Liver (tissue), 9 donors: Measurements from ENCODE around the gene STOX2. TPM values are rescaled to one million over a fixed set of nuclear protein-coding genes. Genes with fewer than 3 reads are reported as not detected.

Experiments used
- DNase-seq: peaks from one replicate; pipeline ENCODE4 v3.0.0-alpha.2; 2017; ENCODE audit warnings: low spot score
- H3K27ac ChIP-seq, 2 donors: one replicate each; pipeline ENCODE4 v1.7.0; 2013; ENCODE audit warnings: inconsistent platforms in 2 of 2, low read length in 2 of 2, control low read depth in 1 of 2, low read depth in 1 of 2, mild to moderate bottlenecking in 1 of 2
- H3K27me3 ChIP-seq, 4 donors: one replicate each; pipeline versions ENCODE4 v1.6.1 to v1.7.0; 2013; ENCODE audit warnings: low read length in 3 of 4, inconsistent platforms in 1 of 4, mild to moderate bottlenecking in 1 of 4, moderate library complexity in 1 of 4; ENCODE audit not compliant: control insufficient read depth in 4 of 4, insufficient read depth in 4 of 4
- H3K36me3 ChIP-seq, 4 donors: one replicate each; pipeline versions ENCODE4 v1.6.1 to v1.7.0; 2013; ENCODE audit warnings: low read length in 3 of 4, mild to moderate bottlenecking in 3 of 4, low read depth in 1 of 4, moderate library complexity in 1 of 4; ENCODE audit not compliant: control insufficient read depth in 4 of 4, insufficient read depth in 3 of 4
- H3K4me1 ChIP-seq, 4 donors: one replicate each; pipeline versions ENCODE4 v1.6.1 to v1.7.0; 2013; ENCODE audit warnings: low read length in 3 of 4, mild to moderate bottlenecking in 3 of 4, moderate library complexity in 1 of 4; ENCODE audit not compliant: control insufficient read depth in 4 of 4, insufficient read depth in 4 of 4
- H3K4me3 ChIP-seq, 3 donors: one replicate each; pipeline versions ENCODE4 v1.6.1 to v1.7.0; 2013; ENCODE audit warnings: low read length in 3 of 3, control low read depth in 1 of 3, low read depth in 1 of 3, mild to moderate bottlenecking in 1 of 3
- H3K9ac ChIP-seq, 2 donors: one replicate each; pipeline ENCODE4 v1.7.0; 2013; ENCODE audit warnings: low read length in 2 of 2, mild to moderate bottlenecking in 2 of 2, moderate library complexity in 2 of 2, control low read depth in 1 of 2, low read depth in 1 of 2
- H3K9me3 ChIP-seq, 4 donors: one replicate each; pipeline versions ENCODE4 v1.6.1 to v1.7.0; 2013; ENCODE audit warnings: low read length in 3 of 4; ENCODE audit not compliant: control insufficient read depth in 4 of 4
- ATF3 ChIP-seq: IDR thresholded peaks from 2 replicates; pipeline ENCODE4 v1.6.1; 2016; ENCODE audit warnings: antibody characterized with exemption
- CTCF ChIP-seq: fragments of 150-350 bp; IDR thresholded peaks from 2 replicates; pipeline ENCODE4 v1.5.1; 2017; ENCODE audit warnings: improper control_type of control experiment, low read depth, low read length; ENCODE audit not compliant: missing input control
- EGR1 ChIP-seq, 2 donors: IDR thresholded peaks; 2 replicates each; pipeline ENCODE4 v1.6.1; 2016 to 2018; ENCODE audit warnings: antibody characterized with exemption in 2 of 2, low read depth in 2 of 2
- FOXA1 ChIP-seq: IDR thresholded peaks from 2 replicates; pipeline ENCODE4 v1.6.1; 2016; ENCODE audit warnings: antibody characterized with exemption
- FOXA2 ChIP-seq: IDR thresholded peaks from 2 replicates; pipeline ENCODE4 v1.6.1; 2016; ENCODE audit warnings: antibody characterized with exemption
- GABPA ChIP-seq, 2 donors: IDR thresholded peaks in 1 of 2; conservative IDR thresholded peaks in 1 of 2; 2 replicates each; pipeline ENCODE4 v1.6.1; 2016; ENCODE audit warnings: antibody characterized with exemption in 2 of 2, mild to moderate bottlenecking in 1 of 2, moderate library complexity in 1 of 2
- HNF4A ChIP-seq, 2 donors: conservative IDR thresholded peaks; 2 replicates each; pipeline ENCODE4 v1.6.1; 2016; ENCODE audit warnings: antibody characterized with exemption in 2 of 2, mild to moderate bottlenecking in 2 of 2
- HNF4G ChIP-seq: IDR thresholded peaks from 2 replicates; pipeline ENCODE4 v1.6.1; 2016; ENCODE audit warnings: antibody characterized with exemption
- JUND ChIP-seq, 2 donors: IDR thresholded peaks; 2 replicates each; pipeline ENCODE4 v1.6.1; 2016; ENCODE audit warnings: antibody characterized with exemption in 2 of 2
- MAX ChIP-seq: IDR thresholded peaks from 2 replicates; pipeline ENCODE4 v1.6.1; 2016; ENCODE audit warnings: antibody characterized with exemption
- NR2F2 ChIP-seq: IDR thresholded peaks from 2 replicates; pipeline ENCODE4 v1.6.1; 2016; ENCODE audit warnings: antibody characterized with exemption
- RAD21 ChIP-seq, 2 donors: IDR thresholded peaks; 2 replicates each; pipeline ENCODE4 v1.6.1; 2016; ENCODE audit warnings: antibody characterized with exemption in 2 of 2, mild to moderate bottlenecking in 2 of 2
- REST ChIP-seq: IDR thresholded peaks from 2 replicates; pipeline ENCODE4 v1.6.1; 2016; ENCODE audit warnings: antibody characterized with exemption, mild to moderate bottlenecking
- RXRA ChIP-seq, 2 donors: IDR thresholded peaks; 2 replicates each; pipeline ENCODE4 v1.6.1; 2017 to 2018; ENCODE audit warnings: antibody characterized with exemption in 2 of 2, mild to moderate bottlenecking in 1 of 2
- SP1 ChIP-seq: IDR thresholded peaks from 2 replicates; pipeline ENCODE4 v1.6.1; 2018; ENCODE audit warnings: antibody characterized with exemption, mild to moderate bottlenecking
- TAF1 ChIP-seq: conservative IDR thresholded peaks from 2 replicates; pipeline ENCODE4 v1.6.1; 2016; ENCODE audit warnings: antibody characterized with exemption, mild to moderate bottlenecking
- YY1 ChIP-seq: IDR thresholded peaks from 2 replicates; pipeline ENCODE4 v1.6.1; 2016; ENCODE audit warnings: antibody characterized with exemption, mild to moderate bottlenecking
- ZBTB33 ChIP-seq: IDR thresholded peaks from 2 replicates; pipeline ENCODE4 v1.6.1; 2016; ENCODE audit warnings: antibody characterized with exemption
- WGBS: extraction: QIAGEN DNeasy Blood & Tissue Kit; methylation state at CpG from one replicate; pipeline ENCODE4 v1.1.7; 2013; 5-methylcytosine and 5-hydroxymethylcytosine counted together
- polyA plus RNA-seq, 2 donors: library from polyadenylated mRNA; stranded (reverse) in 1 of 2; unstranded in 1 of 2; fragments of 200-250 nt in 1 of 2; fragments of >200 nt in 1 of 2; fragmentation: Nextera tagmentation in 1 of 2; extraction: Ambion mirVana in 1 of 2; gene quantifications; one replicate each; pipeline versions ENCODE4 v1.2.1 to v1.2.3, GENCODE V29; 2013 to 2015
- total RNA-seq, 2 donors: library from RNA; depleted of rRNA; stranded (reverse); fragments of >200 nt; gene quantifications; one replicate each; pipeline ENCODE4 v1.2.3, GENCODE V29; 2014
- donor health status: healthy.
- donor health status: healthy.
- donor health status: healthy.
- donor health status: healthy.
- donor health status: healthy.

Gene STOX2
- total and polyA plus RNA-seq, 4 donors = 1.4 to 12.6 (median 1.6) TPM

- Histone ChIP-seq H3K27me3 (no peaks in the 10 kb centered on the region), H3K4me3 (no peak overlapping the region), H3K36me3 (no peaks in the 10 kb centered on the region), H3K9me3 (no peaks in the 10 kb centered on the region), H3K9ac (no peak overlapping the region), H3K4me1 (peaks cover 3 to 23% (median 14%) of the 10 kb centered on the region in 4 donors), H3K27ac (no peak overlapping the region)
- DNase-seq = no peak
- TF ChIP-seq HNF4G = no peak
- TF ChIP-seq SP1 = no peak
- no peak for TF ChIP-seq NR2F2
- TF ChIP-seq YY1 = no peak
- no peak for TF ChIP-seq JUND (IDR thresholded peaks at IDR 0.05)
- TF ChIP-seq EGR1 (IDR thresholded peaks at IDR 0.05; ENCODE audit: low read depth in 2 of 2) = no peak
- no peak for TF ChIP-seq ATF3
- TF ChIP-seq TAF1 = no peak
- no peak for TF ChIP-seq FOXA1
- 95% methylated on average over 5 of the region's 5 CpGs for WGBS
Observed at GRCh38 chr4:183909801-183910200, 4.7 kb downstream of the STOX2 start.

- H3K4me3 ChIP-seq = no peak overlapping the region
- no peak for DNase-seq
- H3K9me3 ChIP-seq = no peaks in the 10 kb centered on the region
- TF ChIP-seq TAF1 (no peak), JUND (IDR thresholded peaks at IDR 0.05) (no peak), EGR1 (IDR thresholded peaks at IDR 0.05; ENCODE audit: low read depth in 2 of 2) (no peak)
- no peaks in the 10 kb centered on the region for H3K27me3 ChIP-seq
- H3K36me3 ChIP-seq = no peaks in the 10 kb centered on the region
- no peak overlapping the region for H3K27ac ChIP-seq
- H3K9ac ChIP-seq = no peak overlapping the region
- H3K4me1 ChIP-seq = no peaks in the 10 kb centered on the region
- WGBS = 93% methylated on average over 8 of the region's 8 CpGs
Observed at GRCh38 chr4:183912585-183912984, 7.5 kb downstream of the STOX2 start.

GRCh38 chr4:183915976-183916375 is 10.9 kb downstream of the STOX2 start:
- no peak for TF ChIP-seq EGR1 (IDR thresholded peaks at IDR 0.05; ENCODE audit: low read depth in 2 of 2)
- TF ChIP-seq SP1 = no peak
- no peak for TF ChIP-seq MAX
- no peak for TF ChIP-seq GABPA (IDR thresholded peaks at IDR 0.05 in 1 of 2, conservative IDR thresholded peaks at IDR 0.05 in 1 of 2)
- no peak for TF ChIP-seq HNF4G
- no peak for TF ChIP-seq REST
- TF ChIP-seq YY1 = no peak
- no peak for TF ChIP-seq ATF3
- TF ChIP-seq RXRA (IDR thresholded peaks at IDR 0.05) = no peak
- no peak for TF ChIP-seq FOXA1
- TF ChIP-seq ZBTB33 = no peak
- TF ChIP-seq NR2F2 = no peak
- no peak for TF ChIP-seq HNF4A (conservative IDR thresholded peaks at IDR 0.05)
- no peak for TF ChIP-seq TAF1
- no peak for TF ChIP-seq CTCF
- no peak for TF ChIP-seq RAD21 (IDR thresholded peaks at IDR 0.05)
- no peak for TF ChIP-seq JUND (IDR thresholded peaks at IDR 0.05)
- no peak for TF ChIP-seq FOXA2
- Histone ChIP-seq H3K9me3 (no peaks in the 10 kb centered on the region), H3K9ac (no peak overlapping the region), H3K27ac (no peak overlapping the region), H3K4me1 (no peaks in the 10 kb centered on the region), H3K4me3 (no peak overlapping the region), H3K36me3 (no peaks in the 10 kb centered on the region), H3K27me3 (no peaks in the 10 kb centered on the region)
- no peak for DNase-seq
- WGBS = 80% methylated on average over 6 of the region's 6 CpGs
